SU-DHL-6 (cell line): ENCODE data around the gene ZNF438.

Experiments
- EZH2phosphoT487 ChIP-seq: fragments of 200-600 bp; sonication (generic), shearing (Covaris generic); conservative IDR thresholded peaks from 2 replicates; pipeline ENCODE4 v1.6.1; 2018; ENCODE audit warnings: mild to moderate bottlenecking, antibody characterized with exemption, low read length, moderate library complexity, mixed read lengths
- TF ChIP-seq, protein P1 (sequence below): fragments of 200-600 bp; sonication (generic); IDR thresholded peaks from one replicate; pipeline ENCODE4 v1.5.1; 2017; ENCODE audit warnings: antibody characterized with exemption, mild to moderate bottlenecking, low read length, moderate library complexity; ENCODE audit not compliant: insufficient read depth, poor library complexity, severe bottlenecking

DNA sequence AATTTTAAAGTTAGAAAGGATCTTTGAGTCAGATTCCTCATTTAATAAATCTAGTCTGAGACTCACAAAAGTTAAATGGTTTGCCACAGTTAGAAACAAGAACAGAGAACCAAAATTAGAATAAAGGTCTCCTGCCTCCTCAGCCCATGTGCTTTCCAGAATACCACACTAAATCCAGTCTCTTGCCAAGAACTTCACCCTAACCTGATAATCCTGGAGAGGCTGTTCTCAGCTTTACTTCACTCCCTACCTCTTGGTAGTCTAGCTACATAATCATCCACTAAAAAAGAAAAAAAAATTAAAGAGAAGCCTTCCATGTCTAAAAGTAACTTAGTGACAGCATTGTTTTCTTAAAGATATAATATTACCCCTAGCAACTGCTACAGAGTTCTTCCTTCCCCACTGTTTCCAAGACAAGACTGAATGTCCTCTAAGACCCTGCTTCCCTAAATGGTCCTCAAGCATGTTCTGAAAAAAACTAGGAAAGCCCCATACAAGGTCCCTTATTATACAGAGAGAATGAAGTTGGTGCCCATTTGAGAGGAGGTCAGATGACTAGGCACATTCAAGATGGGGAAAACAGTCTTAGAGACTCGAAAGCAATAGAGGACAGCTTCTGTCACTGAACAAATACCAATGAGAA is 56.8 kb downstream of the ZNF438 start:
- TF ChIP-seq, protein P1, sequence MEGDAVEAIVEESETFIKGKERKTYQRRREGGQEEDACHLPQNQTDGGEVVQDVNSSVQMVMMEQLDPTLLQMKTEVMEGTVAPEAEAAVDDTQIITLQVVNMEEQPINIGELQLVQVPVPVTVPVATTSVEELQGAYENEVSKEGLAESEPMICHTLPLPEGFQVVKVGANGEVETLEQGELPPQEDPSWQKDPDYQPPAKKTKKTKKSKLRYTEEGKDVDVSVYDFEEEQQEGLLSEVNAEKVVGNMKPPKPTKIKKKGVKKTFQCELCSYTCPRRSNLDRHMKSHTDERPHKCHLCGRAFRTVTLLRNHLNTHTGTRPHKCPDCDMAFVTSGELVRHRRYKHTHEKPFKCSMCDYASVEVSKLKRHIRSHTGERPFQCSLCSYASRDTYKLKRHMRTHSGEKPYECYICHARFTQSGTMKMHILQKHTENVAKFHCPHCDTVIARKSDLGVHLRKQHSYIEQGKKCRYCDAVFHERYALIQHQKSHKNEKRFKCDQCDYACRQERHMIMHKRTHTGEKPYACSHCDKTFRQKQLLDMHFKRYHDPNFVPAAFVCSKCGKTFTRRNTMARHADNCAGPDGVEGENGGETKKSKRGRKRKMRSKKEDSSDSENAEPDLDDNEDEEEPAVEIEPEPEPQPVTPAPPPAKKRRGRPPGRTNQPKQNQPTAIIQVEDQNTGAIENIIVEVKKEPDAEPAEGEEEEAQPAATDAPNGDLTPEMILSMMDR = no peak
- TF ChIP-seq EZH2phosphoT487 = no peak
